Ishikawa (cell line): ENCODE data around the gene AFG3L2.

Source experiments
- CEBPB ChIP-seq: IDR thresholded peaks from 2 replicates; pipeline ENCODE4 v1.6.1; 2012
- CREB1 ChIP-seq: IDR thresholded peaks from 2 replicates; pipeline ENCODE4 v1.6.1; 2012; ENCODE audit warnings: low read depth
- EGR1 ChIP-seq: IDR thresholded peaks from 2 replicates; pipeline ENCODE4 v1.6.1; 2012
- EP300 ChIP-seq: IDR thresholded peaks from 2 replicates; pipeline ENCODE4 v1.6.1; 2012; ENCODE audit warnings: borderline replicate concordance
- FOXM1 ChIP-seq: IDR thresholded peaks from 2 replicates; pipeline ENCODE4 v1.6.1; 2012; ENCODE audit warnings: low read depth, borderline replicate concordance
- NFIC ChIP-seq: IDR thresholded peaks from 2 replicates; pipeline ENCODE4 v1.6.1; 2012
- RAD21 ChIP-seq: IDR thresholded peaks from 2 replicates; pipeline ENCODE4 v1.6.1; 2012; ENCODE audit warnings: low read depth
- TAF1 ChIP-seq: IDR thresholded peaks from 2 replicates; pipeline ENCODE4 v1.6.1; 2012; ENCODE audit warnings: low read depth, mild to moderate bottlenecking
- TCF12 ChIP-seq: IDR thresholded peaks from 2 replicates; pipeline ENCODE4 v1.6.1; 2012; ENCODE audit warnings: low read depth
- TEAD4 ChIP-seq: IDR thresholded peaks from 2 replicates; pipeline ENCODE4 v1.6.1; 2012
- YY1 ChIP-seq: IDR thresholded peaks from 2 replicates; pipeline ENCODE4 v1.6.1; 2012; ENCODE audit warnings: low read depth
- ZBTB7A ChIP-seq: IDR thresholded peaks from 2 replicates; pipeline ENCODE4 v1.6.1; 2012; ENCODE audit warnings: low read depth
- TF ChIP-seq, protein P1 (sequence below): IDR thresholded peaks from 2 replicates; pipeline ENCODE4 v1.6.1; 2012
- TF ChIP-seq, protein P2 (sequence below): IDR thresholded peaks from 2 replicates; pipeline ENCODE4 v1.6.1; 2012
- TF ChIP-seq, protein P3 (sequence below): IDR thresholded peaks from 2 replicates; pipeline ENCODE4 v1.6.1; 2012; ENCODE audit warnings: low read depth, mild to moderate bottlenecking

AFG3L2 gene

DNA sequence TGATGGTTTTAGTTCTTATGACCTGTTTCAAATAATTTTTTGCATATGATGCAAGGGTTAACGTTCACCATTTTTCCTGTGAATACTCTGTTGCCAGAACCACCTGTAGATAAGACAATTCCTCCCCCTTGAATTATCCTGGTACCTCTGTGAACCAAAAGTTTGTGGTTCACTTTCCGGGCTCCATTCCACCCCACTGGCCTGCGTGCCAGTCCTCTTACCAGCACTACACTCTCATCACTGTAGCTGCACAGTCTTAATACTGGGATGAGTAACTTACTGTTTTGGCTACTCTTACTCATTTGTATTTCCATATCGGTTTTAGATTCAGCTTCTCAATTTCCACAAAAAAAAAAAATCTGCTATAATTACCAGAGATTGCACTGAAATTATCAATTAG is 34.4 kb downstream of the AFG3L2 start:
- TF ChIP-seq EGR1: no peak
- TF ChIP-seq CEBPB: no peak
- no peak for TF ChIP-seq CREB1
- TF ChIP-seq TEAD4: no peak
- no peak for TF ChIP-seq TAF1
- TF ChIP-seq, protein P1, sequence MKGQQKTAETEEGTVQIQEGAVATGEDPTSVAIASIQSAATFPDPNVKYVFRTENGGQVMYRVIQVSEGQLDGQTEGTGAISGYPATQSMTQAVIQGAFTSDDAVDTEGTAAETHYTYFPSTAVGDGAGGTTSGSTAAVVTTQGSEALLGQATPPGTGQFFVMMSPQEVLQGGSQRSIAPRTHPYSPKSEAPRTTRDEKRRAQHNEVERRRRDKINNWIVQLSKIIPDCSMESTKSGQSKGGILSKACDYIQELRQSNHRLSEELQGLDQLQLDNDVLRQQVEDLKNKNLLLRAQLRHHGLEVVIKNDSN: no peak
- no peak for TF ChIP-seq FOXM1
- no peak for TF ChIP-seq EP300
- TF ChIP-seq, protein P2, sequence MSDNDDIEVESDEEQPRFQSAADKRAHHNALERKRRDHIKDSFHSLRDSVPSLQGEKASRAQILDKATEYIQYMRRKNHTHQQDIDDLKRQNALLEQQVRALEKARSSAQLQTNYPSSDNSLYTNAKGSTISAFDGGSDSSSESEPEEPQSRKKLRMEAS: no peak
- TF ChIP-seq YY1: no peak
- TF ChIP-seq TCF12: no peak
- TF ChIP-seq ZBTB7A: no peak

DNA sequence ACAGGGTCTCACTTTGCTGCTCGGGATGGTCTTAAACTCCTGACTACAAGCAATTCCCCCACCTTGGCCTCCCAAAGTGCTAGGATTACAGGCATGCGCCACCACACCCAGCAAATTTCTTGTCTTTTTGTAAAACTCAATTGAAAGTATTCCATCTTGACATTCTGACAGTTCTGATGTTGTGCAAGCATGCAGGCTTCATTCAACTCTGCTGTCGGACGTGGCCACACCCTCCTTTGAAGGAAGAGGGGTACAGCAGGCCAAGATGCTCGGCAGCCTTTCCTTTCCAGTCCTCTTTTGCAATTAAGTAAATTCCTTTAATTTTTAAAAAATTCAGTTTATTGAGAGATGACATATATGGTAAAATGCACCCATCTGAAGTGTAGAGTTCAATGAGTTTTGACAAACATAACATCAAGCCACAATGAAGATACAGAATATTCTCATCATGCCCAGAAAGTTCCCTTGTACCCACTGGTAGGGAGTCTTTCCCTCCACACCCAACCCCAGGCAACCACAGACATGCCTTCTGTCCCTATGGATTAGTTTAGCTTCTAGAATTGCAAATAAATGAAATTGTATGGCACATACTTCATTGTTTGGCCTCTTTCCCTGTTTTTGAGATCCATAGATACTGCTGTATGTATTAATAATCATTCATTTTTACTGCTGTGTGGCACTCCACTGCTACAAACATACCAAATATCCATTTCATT is 35.9 kb downstream of the AFG3L2 start:
- no peak for TF ChIP-seq EP300
- TF ChIP-seq TAF1: no peak
- TF ChIP-seq NFIC: no peak
- no peak for TF ChIP-seq TCF12
- TF ChIP-seq, protein P2: no peak
- TF ChIP-seq RAD21: no peak
- no peak for TF ChIP-seq YY1
- no peak for TF ChIP-seq CREB1
- no peak for TF ChIP-seq ZBTB7A
- TF ChIP-seq, protein P3, sequence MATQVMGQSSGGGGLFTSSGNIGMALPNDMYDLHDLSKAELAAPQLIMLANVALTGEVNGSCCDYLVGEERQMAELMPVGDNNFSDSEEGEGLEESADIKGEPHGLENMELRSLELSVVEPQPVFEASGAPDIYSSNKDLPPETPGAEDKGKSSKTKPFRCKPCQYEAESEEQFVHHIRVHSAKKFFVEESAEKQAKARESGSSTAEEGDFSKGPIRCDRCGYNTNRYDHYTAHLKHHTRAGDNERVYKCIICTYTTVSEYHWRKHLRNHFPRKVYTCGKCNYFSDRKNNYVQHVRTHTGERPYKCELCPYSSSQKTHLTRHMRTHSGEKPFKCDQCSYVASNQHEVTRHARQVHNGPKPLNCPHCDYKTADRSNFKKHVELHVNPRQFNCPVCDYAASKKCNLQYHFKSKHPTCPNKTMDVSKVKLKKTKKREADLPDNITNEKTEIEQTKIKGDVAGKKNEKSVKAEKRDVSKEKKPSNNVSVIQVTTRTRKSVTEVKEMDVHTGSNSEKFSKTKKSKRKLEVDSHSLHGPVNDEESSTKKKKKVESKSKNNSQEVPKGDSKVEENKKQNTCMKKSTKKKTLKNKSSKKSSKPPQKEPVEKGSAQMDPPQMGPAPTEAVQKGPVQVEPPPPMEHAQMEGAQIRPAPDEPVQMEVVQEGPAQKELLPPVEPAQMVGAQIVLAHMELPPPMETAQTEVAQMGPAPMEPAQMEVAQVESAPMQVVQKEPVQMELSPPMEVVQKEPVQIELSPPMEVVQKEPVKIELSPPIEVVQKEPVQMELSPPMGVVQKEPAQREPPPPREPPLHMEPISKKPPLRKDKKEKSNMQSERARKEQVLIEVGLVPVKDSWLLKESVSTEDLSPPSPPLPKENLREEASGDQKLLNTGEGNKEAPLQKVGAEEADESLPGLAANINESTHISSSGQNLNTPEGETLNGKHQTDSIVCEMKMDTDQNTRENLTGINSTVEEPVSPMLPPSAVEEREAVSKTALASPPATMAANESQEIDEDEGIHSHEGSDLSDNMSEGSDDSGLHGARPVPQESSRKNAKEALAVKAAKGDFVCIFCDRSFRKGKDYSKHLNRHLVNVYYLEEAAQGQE: no peak

DNA sequence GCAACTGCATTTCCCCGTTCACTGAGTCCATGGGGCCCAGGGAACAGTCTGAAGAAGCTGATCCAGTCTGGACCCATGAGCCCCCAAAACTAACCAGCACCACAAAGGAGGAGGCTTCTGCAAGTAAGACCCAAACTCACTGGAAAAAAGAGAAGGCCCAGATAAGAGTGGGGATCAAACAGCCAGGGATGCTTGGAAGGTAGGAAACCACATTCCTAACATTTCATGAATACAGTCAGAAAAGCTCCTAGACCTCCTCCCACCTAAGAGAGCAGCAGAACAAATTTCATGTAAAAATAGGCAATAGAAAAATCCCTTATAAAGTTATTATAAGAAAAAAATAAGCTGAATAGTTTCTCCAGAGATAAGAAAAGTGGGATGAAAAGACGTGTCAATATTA is 38.6 kb downstream of the AFG3L2 start:
- TF ChIP-seq TEAD4 (no peak), ZBTB7A (no peak), CREB1 (no peak), FOXM1 (no peak), TCF12 (no peak)

DNA sequence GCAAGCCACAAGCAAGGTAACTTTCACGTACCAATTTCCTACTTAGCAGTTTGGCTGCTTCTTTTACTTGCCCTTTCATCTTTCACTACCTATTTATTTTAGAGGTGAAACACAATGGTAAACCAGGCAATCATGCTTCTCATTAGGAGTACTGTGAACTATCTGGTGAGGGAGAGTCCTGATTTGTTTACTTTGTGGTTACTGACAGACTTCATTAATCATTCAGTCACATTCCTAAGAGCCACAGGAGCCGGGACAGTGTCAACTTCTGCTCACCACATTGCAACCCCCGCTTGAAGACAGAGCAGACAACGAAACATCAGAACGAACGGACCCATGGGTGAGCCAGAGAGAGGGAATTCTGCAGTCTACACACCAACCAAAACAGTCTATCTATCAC is 40.1 kb downstream of the AFG3L2 start:
- TF ChIP-seq CREB1 (no peak), TEAD4 (0 out of 2 replicates have a peak, but pooled peaks have one; percentile 3)

DNA sequence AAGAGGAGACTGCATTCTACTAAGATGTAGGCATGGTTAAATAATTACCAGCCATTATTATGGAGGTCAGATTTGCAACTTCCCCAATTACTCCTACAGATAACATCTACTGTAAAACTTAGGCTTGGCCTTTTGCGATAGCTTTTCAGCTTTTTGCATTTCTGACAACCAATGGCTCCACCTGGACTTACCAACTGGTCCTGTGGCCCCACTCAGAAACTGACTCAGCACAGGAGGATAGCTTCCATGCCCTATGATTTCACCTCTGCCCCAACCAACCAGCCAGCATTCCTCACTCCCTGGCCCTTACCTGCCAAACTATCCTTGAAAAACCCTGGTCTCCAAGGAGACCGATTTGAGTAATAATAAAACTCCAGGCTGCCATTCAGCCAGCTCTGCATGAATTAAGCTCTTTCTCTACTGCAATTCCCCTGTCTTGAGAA is 40.8 kb downstream of the AFG3L2 start:
- TF ChIP-seq YY1 (no peak), TAF1 (no peak), RAD21 (no peak), TCF12 (no peak), EGR1 (no peak), TEAD4 (0 out of 2 replicates have a peak, but pooled peaks have one; percentile 13)

DNA sequence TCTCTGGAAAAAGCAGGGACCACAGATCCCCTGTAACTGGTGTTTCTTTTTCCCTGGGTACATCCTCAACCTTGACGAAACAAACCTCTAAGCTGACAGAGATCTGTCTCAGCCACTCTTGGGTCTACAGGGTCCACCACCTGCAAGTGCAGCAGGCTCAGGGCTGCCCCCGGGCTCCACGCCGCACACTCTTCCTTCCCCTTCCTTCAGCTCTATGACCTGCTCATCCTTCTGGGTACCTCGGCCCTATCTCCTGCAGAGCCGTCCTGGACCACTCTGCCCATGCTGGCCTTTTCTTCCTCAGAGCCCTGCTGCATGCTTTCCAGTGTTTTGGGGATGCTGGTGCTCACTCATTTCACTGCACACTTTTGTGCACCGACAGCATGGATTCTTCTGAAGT is 41.5 kb downstream of the AFG3L2 start:
- no peak for TF ChIP-seq ZBTB7A
- TF ChIP-seq EGR1: no peak
- no peak for TF ChIP-seq CEBPB
- no peak for TF ChIP-seq TCF12
- TF ChIP-seq NFIC: no peak
- TF ChIP-seq, protein P1: no peak
- TF ChIP-seq FOXM1: no peak
- no peak for TF ChIP-seq TEAD4
- TF ChIP-seq YY1: no peak
- TF ChIP-seq RAD21: no peak
- no peak for TF ChIP-seq CREB1

DNA sequence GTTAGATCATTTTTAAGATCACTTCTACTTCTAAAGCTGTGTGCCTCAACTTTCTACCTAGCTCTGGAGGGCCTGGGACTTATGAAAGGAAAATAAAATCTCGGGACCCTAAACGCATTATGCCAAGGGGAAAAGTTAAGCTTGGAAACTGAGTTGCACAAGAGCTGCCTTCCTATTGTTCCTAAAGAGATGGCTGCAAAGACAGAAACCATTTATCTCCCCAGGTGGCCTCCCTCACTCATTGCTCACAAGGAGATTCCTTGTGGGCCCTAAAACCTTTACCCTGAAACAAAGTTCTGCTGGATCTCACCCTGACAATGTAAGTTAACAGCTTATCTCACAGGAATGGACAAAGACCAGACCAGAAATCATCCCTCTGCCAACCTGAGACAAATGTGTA is 42.2 kb downstream of the AFG3L2 start:
- TF ChIP-seq CEBPB: peak; percentile 42; the same call in 1 of the 2 replicates
- no peak for TF ChIP-seq ZBTB7A

DNA sequence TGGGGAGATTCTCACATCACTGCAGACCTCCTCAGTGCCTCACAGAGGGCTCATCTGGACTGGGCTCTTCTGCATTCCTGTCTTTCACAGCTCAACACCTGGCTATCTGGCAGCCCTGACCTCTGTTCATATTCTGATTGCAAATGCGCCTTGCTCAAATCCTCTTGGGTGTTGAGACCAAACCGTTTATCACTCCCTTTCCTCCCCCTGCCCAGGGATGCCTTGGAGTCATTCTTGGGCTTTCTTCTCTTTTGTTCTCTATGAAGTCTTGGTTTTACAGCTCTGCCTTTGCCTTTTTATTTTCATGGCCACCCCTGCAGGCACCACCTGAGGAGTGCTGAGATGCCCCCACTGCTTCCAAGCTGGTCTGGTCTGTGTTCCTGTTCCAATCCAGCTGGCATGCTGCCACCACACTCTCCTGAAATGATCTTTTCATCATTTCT is 42.6 kb downstream of the AFG3L2 start:
- no peak for TF ChIP-seq CREB1
- no peak for TF ChIP-seq CEBPB
- TF ChIP-seq, protein P2: no peak
- TF ChIP-seq, protein P3: no peak
- no peak for TF ChIP-seq RAD21
- TF ChIP-seq YY1: no peak
- no peak for TF ChIP-seq TAF1
- TF ChIP-seq EP300: no peak
- TF ChIP-seq, protein P1: no peak
- TF ChIP-seq NFIC: no peak
- no peak for TF ChIP-seq FOXM1
- no peak for TF ChIP-seq TCF12
- TF ChIP-seq TEAD4: no peak
- TF ChIP-seq ZBTB7A: no peak
- no peak for TF ChIP-seq EGR1
